HG02759 (cell line): ENCODE results near the gene SLC30A9.

ENCODE experiments used
- ATAC-seq: cut with Tn5 transposase; IDR thresholded peaks from one replicate; pipeline ENCODE4 v1.9.1; 2021; ENCODE audit warnings: mild to moderate bottlenecking, moderate library complexity; ENCODE audit not compliant: unreplicated experiment

The SLC30A9 gene

GRCh38 chr4:41998019-41998418, 7.7 kb downstream of the SLC30A9 start:
- ATAC-seq = no peak

DNA sequence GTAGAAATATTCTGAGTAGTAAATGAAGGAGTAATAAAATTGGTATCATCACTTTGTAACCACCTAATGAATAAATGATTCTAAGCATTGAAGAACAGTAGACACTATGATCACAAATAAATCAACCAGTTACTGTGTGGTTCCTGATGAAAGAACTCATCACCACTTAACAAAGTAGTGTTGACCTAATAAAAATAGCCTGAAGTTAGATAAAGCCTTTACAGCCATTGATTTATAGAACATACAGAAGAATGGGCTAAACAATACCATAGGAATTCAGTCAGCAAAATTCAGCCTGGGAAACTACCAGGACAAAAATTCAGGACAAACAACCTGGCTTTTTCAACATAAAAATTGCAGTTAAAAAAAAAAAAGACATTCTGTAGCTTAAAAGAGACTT, 9.0 kb downstream of the SLC30A9 start:
- ATAC-seq = no peak

DNA sequence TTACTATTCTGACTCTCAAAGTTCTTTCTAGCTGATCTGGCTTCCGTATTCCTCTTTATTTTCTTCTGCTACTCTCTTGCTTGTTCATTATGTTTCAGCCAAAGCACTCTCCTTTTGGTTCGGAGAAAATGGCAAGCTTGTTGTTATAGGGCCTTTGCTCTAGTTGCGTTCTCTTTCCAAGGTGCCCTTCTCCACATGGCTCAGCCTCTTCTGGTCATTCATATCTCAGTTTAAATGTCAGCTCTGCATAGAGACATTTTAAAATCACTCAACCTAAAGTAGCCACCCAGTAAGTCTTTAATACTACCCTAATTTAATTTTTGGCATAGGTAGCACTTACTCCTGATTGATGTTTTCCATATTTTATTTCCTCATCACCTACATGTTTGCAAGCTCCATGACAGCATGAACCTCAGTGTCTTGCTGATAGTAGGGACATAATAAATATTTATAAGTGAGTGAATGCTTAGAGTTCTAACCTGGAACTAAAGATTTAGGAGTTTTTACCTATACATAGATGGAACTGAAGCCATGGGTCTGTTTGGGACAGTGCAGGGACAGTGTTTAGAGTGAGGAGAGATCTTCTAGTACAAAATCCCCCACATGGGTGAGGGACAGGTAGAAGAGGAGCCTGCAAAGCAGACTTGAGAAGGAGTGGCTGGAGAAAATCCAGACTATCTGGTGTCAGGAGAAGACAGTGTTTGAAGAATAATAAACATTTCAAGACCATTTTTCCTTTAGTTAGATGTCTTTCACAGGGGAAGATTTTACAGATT, 17.9 kb downstream of the SLC30A9 start:
- no peak for ATAC-seq

DNA sequence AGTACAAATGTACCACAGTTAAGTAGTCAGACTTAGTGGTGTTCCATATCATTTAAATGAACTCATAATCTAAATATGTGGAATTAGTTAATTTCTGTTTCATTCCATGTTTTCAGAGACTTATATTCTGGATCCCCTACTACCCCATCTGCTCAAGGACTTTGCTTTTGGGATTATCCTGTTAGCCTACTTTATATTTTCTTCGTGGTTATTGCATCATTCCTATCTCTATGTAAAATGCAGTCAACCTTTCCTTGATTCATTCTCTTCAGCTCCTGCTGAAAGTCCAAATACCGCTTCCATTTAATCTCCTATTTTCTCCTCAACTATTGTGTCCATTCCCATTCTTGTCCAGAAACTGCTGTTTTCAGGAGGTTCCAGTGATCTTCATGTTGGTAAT, 25.1 kb downstream of the SLC30A9 start:
- ATAC-seq = no peak

GRCh38 chr4:42018451-42018850, 28.1 kb downstream of the SLC30A9 start:
- ATAC-seq = no peak

GRCh38 chr4:42048394-42048793, 58.1 kb downstream of the SLC30A9 start:
- no peak for ATAC-seq

DNA sequence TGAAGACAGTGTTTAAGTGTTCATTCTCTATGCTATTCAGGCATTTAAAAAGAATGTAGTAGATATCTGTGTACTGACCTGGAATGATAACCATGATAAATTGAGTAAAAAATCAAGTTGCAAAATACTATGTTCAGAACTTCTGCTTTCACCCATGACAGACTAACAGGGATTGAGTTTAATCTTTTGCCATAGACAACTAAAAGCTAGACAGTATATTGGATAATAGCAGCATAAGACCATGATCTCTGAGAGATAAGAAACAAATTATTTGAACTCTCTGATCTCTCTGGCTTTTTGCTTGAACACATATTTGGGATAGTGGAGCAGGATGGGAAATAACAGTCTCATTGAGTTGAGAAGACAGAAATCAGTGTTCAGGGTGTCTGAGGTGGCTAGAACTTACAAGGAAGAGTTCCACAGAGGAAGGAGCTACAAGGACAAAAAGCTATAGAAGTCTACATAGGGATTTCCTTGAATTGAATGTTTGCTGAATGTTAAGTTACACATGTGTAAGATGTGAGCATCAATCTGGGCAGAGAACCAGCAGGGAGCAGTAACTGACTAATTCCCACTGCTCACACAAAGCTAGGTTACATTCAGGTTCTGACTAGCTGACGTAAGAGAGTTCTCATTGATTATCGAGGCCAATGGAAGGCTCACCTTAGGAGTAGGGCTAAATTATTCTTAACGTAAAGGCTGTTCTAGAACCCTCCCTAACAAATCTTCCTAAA, 60.4 kb downstream of the SLC30A9 start:
- no peak for ATAC-seq

GRCh38 chr4:42066402-42066801, 76.1 kb downstream of the SLC30A9 start:
- no peak for ATAC-seq

DNA sequence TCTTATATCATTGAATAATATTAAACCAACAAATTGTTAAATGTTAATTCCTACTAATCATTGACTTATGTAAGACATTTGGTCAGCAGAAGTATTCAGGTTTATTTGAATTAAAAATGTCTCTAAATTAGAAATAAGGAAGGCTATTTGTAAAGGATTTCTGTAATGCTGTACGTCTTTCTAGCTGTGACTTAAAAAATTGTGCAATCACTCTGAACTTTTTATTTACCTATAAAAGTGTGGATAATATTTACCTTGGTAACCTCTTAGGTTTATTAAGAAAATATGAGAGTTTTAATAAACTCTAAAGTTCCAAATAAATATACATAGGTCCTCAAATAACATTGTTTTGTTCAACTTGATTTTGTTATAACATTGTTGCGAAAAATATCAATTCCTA, 76.9 kb downstream of the SLC30A9 start:
- no peak for ATAC-seq

DNA sequence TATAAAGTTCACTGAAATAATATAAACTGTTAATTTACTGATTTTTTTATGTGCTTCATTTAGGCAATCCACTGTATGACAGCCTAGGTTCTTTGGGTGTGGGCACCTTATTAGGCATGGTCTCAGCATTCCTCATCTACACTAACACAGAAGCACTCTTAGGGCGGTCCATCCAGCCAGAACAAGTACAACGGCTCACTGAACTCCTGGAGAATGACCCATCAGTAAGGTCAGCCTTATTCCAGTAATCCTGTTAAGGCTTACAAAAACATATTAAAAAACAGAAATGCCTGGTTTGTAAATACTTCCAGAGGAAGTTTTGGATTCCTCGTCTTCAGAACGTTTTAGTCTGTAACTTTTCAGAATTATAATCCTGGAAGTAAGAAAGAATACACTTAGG, 80.1 kb downstream of the SLC30A9 start:
- ATAC-seq = no peak

DNA sequence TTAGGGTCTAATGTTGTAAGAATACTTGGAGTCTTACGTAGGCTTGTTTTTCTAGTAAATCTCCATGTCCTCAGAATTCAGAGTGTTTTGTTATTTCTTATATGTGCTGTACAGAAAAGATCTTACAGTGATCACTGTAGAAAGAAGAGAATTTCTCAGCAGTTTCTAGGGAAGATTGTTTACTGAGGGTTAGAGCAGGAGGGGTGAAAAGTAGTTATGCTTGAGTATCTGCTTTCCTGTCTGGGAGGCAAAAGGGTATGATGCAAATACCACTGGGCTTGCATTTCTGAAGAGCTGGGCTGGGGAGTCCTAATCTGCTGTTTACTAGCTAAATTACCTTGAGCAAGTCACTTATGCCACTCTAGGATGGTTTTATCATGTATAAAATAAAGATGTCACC, 84.0 kb downstream of the SLC30A9 start:
- ATAC-seq = no peak

- ATAC-seq = peak; percentile 89
Observed at GRCh38 chr4:42078184-42078801, 88.0 kb downstream of the SLC30A9 start.

- peak; percentile 58 for ATAC-seq
Observed at GRCh38 chr4:42080306-42080705, 90.0 kb downstream of the SLC30A9 start.

- no peak for ATAC-seq
Observed at GRCh38 chr4:42083816-42084215, 93.5 kb downstream of the SLC30A9 start.

DNA sequence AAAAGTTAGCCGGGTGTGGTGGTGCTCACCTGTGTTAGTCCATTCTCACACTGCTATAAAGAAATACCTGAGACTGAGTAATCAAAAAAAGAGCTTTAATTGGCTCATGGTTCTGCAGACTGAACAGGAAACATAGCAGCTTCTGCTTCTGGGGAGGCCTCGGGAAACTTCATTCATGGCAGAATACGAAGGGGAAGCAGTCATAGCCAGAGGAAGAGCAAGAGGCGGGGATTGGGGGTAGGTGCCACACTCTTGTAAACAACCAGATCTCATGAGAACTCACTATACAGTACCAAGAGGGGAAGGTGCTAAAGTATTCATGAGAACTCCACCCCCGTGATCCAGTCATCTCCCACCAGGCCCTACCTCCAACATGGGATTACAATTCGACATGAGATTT, 98.1 kb downstream of the SLC30A9 start:
- no peak for ATAC-seq

DNA sequence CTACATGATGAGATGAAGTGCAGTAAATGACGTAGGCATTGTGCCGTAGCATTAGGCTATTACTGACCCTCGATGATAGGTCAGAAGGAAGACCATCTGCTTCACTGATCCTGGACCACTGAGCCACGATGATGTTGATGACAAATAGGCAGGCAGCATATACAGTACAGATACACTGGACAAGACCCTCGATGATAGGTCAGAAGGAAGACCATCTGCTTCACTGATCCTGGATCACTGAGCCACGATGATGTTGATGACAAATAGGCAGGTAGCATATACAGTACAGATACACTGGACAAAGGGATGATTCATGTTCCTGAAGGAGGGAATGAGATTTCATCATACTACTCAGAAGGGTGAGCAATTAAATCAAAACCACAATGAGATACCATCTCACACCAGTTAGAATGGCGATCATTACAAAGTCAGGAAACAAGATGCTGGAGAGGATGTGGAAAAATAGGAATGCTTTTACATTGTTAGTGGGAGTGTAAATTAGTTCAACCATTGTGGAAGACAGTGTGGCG, 111.2 kb downstream of the SLC30A9 start:
- ATAC-seq = no peak

GRCh38 chr4:42104521-42104920, 114.2 kb downstream of the SLC30A9 start:
- no peak for ATAC-seq

GRCh38 chr4:42112846-42113245, 122.5 kb downstream of the SLC30A9 start:
- no peak for ATAC-seq

GRCh38 chr4:42119886-42120285, 129.6 kb downstream of the SLC30A9 start:
- no peak for ATAC-seq

DNA sequence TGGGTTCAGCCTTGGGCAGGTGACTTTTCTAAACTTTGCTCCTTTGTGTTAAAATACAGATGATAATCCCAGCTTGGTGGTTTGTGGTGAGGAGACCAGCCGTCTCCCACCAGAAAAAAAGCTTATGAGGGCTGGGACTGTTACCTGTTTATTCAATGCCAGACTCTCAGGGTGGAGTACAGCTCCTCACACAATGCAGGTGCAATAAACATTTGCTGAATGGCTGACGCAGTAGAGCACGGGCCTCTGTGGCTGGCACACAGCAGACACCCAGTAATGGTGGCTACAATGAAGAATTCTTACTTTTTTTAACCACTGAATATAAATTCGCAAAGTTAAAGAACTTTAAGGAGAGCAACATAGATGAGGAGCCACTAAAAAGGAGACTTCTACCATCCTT, 131.9 kb downstream of the SLC30A9 start:
- ATAC-seq = no peak

GRCh38 chr4:42123071-42123644, 132.8 kb downstream of the SLC30A9 start:
- ATAC-seq = peak; percentile 58
